Panc1 (cell line): ENCODE results near the gene NEURL4. TPM values are rescaled to one million over a fixed set of nuclear protein-coding genes. Genes with fewer than 3 reads are reported as not detected.

Experiments
- ATAC-seq: fragments of 200-7000 bp; cut with Tn5 transposase; 2 replicates; pipeline ENCODE4 v1.9.1; 2020; ENCODE audit warnings: mild to moderate bottlenecking, moderate library complexity
- BruUV-seq: library from RNA; stranded (reverse); fragments of 400-500 nt; replicated peaks from 2 replicates; lab custom pipeline; 2021; lab: Mats Ljungman, UMichigan
- CTCF ChIA-PET: fragments of 300-600 bp; sonication (Branson Sonifier 250); formaldehyde crosslinking; loops from one replicate; lab custom pipeline; 2022; ENCODE audit warnings: antibody characterized with exemption; lab: Charles Lee
- POLR2A ChIA-PET: fragments of 300-600 bp; sonication (Branson Sonifier 250); formaldehyde crosslinking; loops from one replicate; lab custom pipeline; 2022; ENCODE audit warnings: antibody characterized with exemption; lab: Charles Lee
- DNase-seq: peaks from one replicate; pipeline ENCODE4 v3.0.0-alpha.2; 2010; ENCODE audit warnings: low read depth, low spot score
- H3K27ac ChIP-seq: 2 replicates; pipeline ENCODE4 v1.5.1; 2011; ENCODE audit warnings: mild to moderate bottlenecking, low read length, inconsistent platforms
- H3K27me3 ChIP-seq: fragments of 200-500 bp; sonication (Bioruptor generic); 2 replicates; pipeline ENCODE4 v1.6.0; 2014; ENCODE audit warnings: low read length, inconsistent platforms; ENCODE audit not compliant: control insufficient read depth, insufficient read depth
- H3K36me3 ChIP-seq: fragments of 200-500 bp; sonication (Bioruptor generic); 2 replicates; pipeline ENCODE4 v1.5.1; 2014; ENCODE audit warnings: inconsistent platforms, mild to moderate bottlenecking, low read length, moderate library complexity; ENCODE audit not compliant: control insufficient read depth, insufficient read depth
- H3K4me1 ChIP-seq: 2 replicates; pipeline ENCODE4 v1.5.1; 2011; ENCODE audit warnings: inconsistent platforms, mild to moderate bottlenecking, low read length, moderate library complexity; ENCODE audit not compliant: control insufficient read depth, insufficient read depth
- H3K4me3 ChIP-seq, 2 experiments: 2 replicates each; pipeline ENCODE4 v1.5.1; 2011 to 2012; ENCODE audit warnings: low read depth in 2 of 2, low read length in 2 of 2, mild to moderate bottlenecking in 2 of 2, inconsistent platforms in 1 of 2, moderate library complexity in 1 of 2
- H3K9me3 ChIP-seq: fragments of 200-500 bp; sonication (Bioruptor generic); 2 replicates; pipeline ENCODE4 v1.5.1; 2014; ENCODE audit warnings: low read depth, mild to moderate bottlenecking, inconsistent platforms, low read length, moderate library complexity; ENCODE audit not compliant: control insufficient read depth, insufficient read depth
- CTCF ChIP-seq: fragments of 450-650 bp; IDR thresholded peaks from 2 replicates; pipeline ENCODE4 v1.5.1; 2017; ENCODE audit warnings: mild to moderate bottlenecking
- POLR2AphosphoS5 ChIP-seq: IDR thresholded peaks from 2 replicates; pipeline ENCODE4 v1.6.1; 2012; ENCODE audit warnings: mild to moderate bottlenecking, low read depth, low read length, moderate library complexity
- REST ChIP-seq, 2 experiments: IDR thresholded peaks; 2 replicates each; pipeline ENCODE4 v1.6.1; 2011 to 2012; ENCODE audit warnings: low read depth in 2 of 2, control low read depth in 1 of 2, low read length in 1 of 2, mild to moderate bottlenecking in 1 of 2, moderate library complexity in 1 of 2; ENCODE audit not compliant: insufficient read depth in 1 of 2
- SIN3A ChIP-seq: IDR thresholded peaks from 2 replicates; pipeline ENCODE4 v1.6.1; 2012; ENCODE audit warnings: low read depth, mild to moderate bottlenecking, low read length, moderate library complexity, borderline replicate concordance; ENCODE audit not compliant: insufficient read depth
- TCF7L2 ChIP-seq: IDR thresholded peaks from 2 replicates; pipeline ENCODE4 v1.6.1; 2011; ENCODE audit warnings: mild to moderate bottlenecking, low read depth, low read length, inconsistent platforms
- in situ Hi-C: cut with HindIII; loops from 2 replicates; pipeline ENCODE4 v1.10.0; 2016; ENCODE audit warnings: low sequenced_read_pairs, low pct_unique_long_range_greater_than_20kb
- intact Hi-C: fragments of 100-400 bp; cut with micrococcal nuclease; formaldehyde crosslinking; loops from one replicate; pipeline ENCODE4 v1.10.0; 2022; ENCODE audit not compliant: unreplicated experiment
- total RNA-seq: library from RNA; stranded (reverse); gene quantifications from one replicate; pipeline ENCODE4 v1.2.1, GENCODE V29; 2021; ENCODE audit not compliant: unreplicated experiment

NEURL4 gene
- total RNA-seq, 1 experiment from 2014 or later = 58.9 TPM

DNA sequence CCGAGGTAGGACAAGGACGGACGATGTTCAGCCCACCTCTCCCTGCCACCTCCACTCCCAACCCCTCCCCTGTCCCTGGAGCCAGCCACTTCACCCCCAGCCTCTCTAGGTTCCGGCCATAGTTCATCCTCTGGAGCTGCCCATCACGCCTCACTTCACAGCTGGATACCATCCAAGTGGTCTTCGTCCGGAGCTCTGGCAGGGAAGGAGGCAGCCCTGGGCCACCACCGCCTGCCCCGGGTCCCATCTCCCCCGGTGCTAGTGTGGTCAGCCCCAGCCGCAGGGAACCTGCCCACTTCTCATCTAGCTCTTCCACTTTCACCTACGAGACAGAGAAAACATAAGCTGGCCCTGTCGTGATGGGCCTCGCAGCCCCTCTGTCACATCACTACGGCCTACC is 7.7 kb downstream of the NEURL4 start:
- H3K9me3 ChIP-seq = no peaks in the 10 kb centered on the region
- DNase-seq (no peak), ATAC-seq (no peak)
- in situ Hi-C loops (no loop called here), intact Hi-C loops (no loop called here)
- BruUV-seq = no TSS peak
- CTCF ChIA-PET = no interaction called here
- TF ChIP-seq POLR2AphosphoS5 = no peak
- no peak for TF ChIP-seq TCF7L2
- no peak for TF ChIP-seq REST (IDR thresholded peaks at IDR 0.05; ENCODE audit: insufficient read depth in 1 of 2, low read depth in 2 of 2, low read length in 1 of 2)
- TF ChIP-seq CTCF = no peak
- TF ChIP-seq SIN3A = no peak
- no peak overlapping the region for H3K4me3 ChIP-seq
- POLR2A ChIA-PET = interaction anchor here (0.6 kb wide), 1 partner anchor 102 kb away, joined by 3 read pairs; the partner anchor contains the start of genes ACADVL and DLG4
- H3K36me3 ChIP-seq = peaks cover 3% of the 10 kb centered on the region
- H3K27ac ChIP-seq = no peak overlapping the region
- no peaks in the 10 kb centered on the region for H3K27me3 ChIP-seq
- no peaks in the 10 kb centered on the region for H3K4me1 ChIP-seq

- intact Hi-C loops (no loop called here), in situ Hi-C loops (no loop called here)
- DNase-seq (no peak), ATAC-seq (no peak)
- no TSS peak for BruUV-seq
- Histone ChIP-seq H3K27me3 (no peaks in the 10 kb centered on the region), H3K4me1 (0 out of 2 replicates have a peak, but pooled peaks cover 4% of the 10 kb centered on the region), H3K9me3 (no peaks in the 10 kb centered on the region), H3K27ac (no peak overlapping the region), H3K36me3 (peaks cover 9% of the 10 kb centered on the region), H3K4me3 (no peak overlapping the region)
- no peak for TF ChIP-seq REST (IDR thresholded peaks at IDR 0.05; ENCODE audit: insufficient read depth in 1 of 2, low read depth in 2 of 2, low read length in 1 of 2)
- TF ChIP-seq TCF7L2 = no peak
- no peak for TF ChIP-seq SIN3A
- TF ChIP-seq CTCF = no peak
- no peak for TF ChIP-seq POLR2AphosphoS5
- POLR2A ChIA-PET = no interaction called here
- CTCF ChIA-PET = no interaction called here
Observed at GRCh38 chr17:7318121-7318860, 10.8 kb downstream of the NEURL4 start.
